PC-3 (cell line): ENCODE measurements around the gene NXPH4.

Experiments used
- EZH2 ChIP-seq: fragments of 300-600 bp; sonication (generic); IDR thresholded peaks from one replicate; pipeline ENCODE4 v1.6.1; 2017; ENCODE audit warnings: antibody characterized with exemption, mild to moderate bottlenecking, low read length; ENCODE audit not compliant: unreplicated experiment
- TF ChIP-seq, protein P1 (sequence below): fragments of 300-600 bp; sonication (generic); conservative IDR thresholded peaks from 2 replicates; pipeline ENCODE4 v1.5.1; 2017; ENCODE audit warnings: antibody characterized with exemption, low read depth, mild to moderate bottlenecking, low read length

DNA sequence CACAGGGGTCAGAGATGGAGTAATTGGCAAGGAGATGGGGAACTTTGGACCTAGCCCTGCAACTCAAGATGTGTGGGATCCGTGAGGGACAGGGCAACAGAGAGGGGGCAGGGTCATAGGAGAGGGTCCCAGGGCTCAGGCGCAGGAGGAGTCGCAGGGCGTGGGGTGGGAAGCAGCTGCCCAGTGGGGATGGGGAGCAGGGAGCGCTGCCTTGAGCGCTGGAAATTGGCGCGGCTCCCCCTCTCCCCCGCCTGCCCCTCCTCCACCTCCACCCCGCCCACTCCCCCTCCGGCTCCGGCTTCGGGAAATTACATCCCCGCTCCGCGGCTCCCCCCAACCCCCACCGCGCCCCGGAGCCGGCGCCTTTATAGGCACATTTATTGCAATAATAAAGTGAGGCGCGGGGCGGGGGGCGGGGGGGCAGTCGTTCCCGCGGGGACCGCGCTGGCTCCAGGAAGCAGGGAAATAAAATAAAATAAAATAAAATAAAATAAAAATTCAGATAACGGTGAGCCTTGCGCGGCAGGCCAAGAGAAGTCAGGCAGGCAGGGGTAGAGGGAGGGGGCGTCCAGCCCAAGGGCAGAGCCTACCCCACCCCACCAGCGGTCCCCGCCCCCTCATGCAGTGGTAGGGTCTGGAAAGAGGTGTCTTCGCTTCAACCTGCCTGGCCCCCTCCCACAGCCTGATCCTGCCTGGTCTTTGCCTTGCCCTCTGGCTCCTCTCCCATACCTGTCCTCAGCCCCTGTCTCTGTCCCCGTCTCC is 3.6 kb downstream of the NXPH4 start:
- TF ChIP-seq, protein P1, sequence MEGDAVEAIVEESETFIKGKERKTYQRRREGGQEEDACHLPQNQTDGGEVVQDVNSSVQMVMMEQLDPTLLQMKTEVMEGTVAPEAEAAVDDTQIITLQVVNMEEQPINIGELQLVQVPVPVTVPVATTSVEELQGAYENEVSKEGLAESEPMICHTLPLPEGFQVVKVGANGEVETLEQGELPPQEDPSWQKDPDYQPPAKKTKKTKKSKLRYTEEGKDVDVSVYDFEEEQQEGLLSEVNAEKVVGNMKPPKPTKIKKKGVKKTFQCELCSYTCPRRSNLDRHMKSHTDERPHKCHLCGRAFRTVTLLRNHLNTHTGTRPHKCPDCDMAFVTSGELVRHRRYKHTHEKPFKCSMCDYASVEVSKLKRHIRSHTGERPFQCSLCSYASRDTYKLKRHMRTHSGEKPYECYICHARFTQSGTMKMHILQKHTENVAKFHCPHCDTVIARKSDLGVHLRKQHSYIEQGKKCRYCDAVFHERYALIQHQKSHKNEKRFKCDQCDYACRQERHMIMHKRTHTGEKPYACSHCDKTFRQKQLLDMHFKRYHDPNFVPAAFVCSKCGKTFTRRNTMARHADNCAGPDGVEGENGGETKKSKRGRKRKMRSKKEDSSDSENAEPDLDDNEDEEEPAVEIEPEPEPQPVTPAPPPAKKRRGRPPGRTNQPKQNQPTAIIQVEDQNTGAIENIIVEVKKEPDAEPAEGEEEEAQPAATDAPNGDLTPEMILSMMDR, result no peak
- no peak for TF ChIP-seq EZH2
